ENCODE results near the gene CHIA. TPM values are rescaled to one million over a fixed set of nuclear protein-coding genes. Genes with fewer than 3 reads are reported as not detected.

Gene CHIA
- total RNA-seq, 1 experiment from 2014 or later: not detected

GRCh38 chr1:111275780-111276433, 14.7 kb upstream of the CHIA start:
- Mint-ChIP-seq H3K4me1 (ENCODE audit: low read depth, unreplicated experiment) (no peaks in the 10 kb centered on the region), H3K4me3 (ENCODE audit: low read depth, unreplicated experiment) (no peak overlapping the region), H3K9me3 (ENCODE audit: low read depth, unreplicated experiment) (no peaks in the 10 kb centered on the region), H3K36me3 (ENCODE audit: insufficient read depth, unreplicated experiment) (no peaks in the 10 kb centered on the region), H3K27me3 (ENCODE audit: unreplicated experiment) (peaks cover 13% of the 10 kb centered on the region), H3K27ac (ENCODE audit: unreplicated experiment) (no peak overlapping the region)
- CTCF ChIA-PET: no interaction called here
- BruUV-seq (replicated peaks): no TSS peak
- no peak for DNase-seq
- TF ChIP-seq, protein P1, sequence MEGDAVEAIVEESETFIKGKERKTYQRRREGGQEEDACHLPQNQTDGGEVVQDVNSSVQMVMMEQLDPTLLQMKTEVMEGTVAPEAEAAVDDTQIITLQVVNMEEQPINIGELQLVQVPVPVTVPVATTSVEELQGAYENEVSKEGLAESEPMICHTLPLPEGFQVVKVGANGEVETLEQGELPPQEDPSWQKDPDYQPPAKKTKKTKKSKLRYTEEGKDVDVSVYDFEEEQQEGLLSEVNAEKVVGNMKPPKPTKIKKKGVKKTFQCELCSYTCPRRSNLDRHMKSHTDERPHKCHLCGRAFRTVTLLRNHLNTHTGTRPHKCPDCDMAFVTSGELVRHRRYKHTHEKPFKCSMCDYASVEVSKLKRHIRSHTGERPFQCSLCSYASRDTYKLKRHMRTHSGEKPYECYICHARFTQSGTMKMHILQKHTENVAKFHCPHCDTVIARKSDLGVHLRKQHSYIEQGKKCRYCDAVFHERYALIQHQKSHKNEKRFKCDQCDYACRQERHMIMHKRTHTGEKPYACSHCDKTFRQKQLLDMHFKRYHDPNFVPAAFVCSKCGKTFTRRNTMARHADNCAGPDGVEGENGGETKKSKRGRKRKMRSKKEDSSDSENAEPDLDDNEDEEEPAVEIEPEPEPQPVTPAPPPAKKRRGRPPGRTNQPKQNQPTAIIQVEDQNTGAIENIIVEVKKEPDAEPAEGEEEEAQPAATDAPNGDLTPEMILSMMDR (IDR thresholded peaks at IDR 0.05; ENCODE audit: unreplicated experiment): no peak
- intact Hi-C loops (cut with micrococcal nuclease; ENCODE audit: unreplicated experiment): no loop called here

- BruUV-seq (replicated peaks): no TSS peak
Measured at GRCh38 chr1:111279144-111279543, 11.5 kb upstream of the CHIA start.

DNA sequence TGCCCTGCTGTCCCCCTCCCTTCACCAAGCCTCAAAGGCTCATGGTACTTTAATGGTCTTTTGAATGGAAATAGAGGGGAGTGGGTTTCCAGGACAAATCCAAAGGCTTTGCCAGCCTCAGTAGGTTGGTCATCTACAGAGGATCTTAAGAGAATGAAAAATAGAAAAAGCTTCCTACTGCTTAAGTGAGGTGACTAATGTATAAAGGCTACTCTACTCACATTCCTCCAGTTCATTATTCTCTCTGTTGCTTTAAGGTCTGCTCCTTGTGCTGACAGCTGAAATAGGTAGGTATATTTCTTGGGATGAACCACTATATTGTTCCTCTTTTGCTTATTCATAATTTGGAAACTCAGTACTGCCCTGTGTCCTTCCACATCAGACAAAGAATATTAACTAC, 10.4 kb upstream of the CHIA start:
- peaks cover 13% of the 10 kb centered on the region for H3K27me3 Mint-ChIP-seq (ENCODE audit: unreplicated experiment)
- H3K27ac Mint-ChIP-seq (ENCODE audit: unreplicated experiment): no peak overlapping the region
- intact Hi-C loops (cut with micrococcal nuclease; ENCODE audit: unreplicated experiment): no loop called here
- DNase-seq: no peak
- BruUV-seq (replicated peaks): no TSS peak
- no peaks in the 10 kb centered on the region for H3K36me3 Mint-ChIP-seq (ENCODE audit: insufficient read depth, unreplicated experiment)
- H3K9me3 Mint-ChIP-seq (ENCODE audit: low read depth, unreplicated experiment): no peaks in the 10 kb centered on the region
- H3K4me1 Mint-ChIP-seq (ENCODE audit: low read depth, unreplicated experiment): no peaks in the 10 kb centered on the region
- CTCF ChIA-PET: no interaction called here
- TF ChIP-seq, protein P1 (IDR thresholded peaks at IDR 0.05; ENCODE audit: unreplicated experiment): no peak
- no peak overlapping the region for H3K4me3 Mint-ChIP-seq (ENCODE audit: low read depth, unreplicated experiment)

More at GRCh38 chr1:111279144-111279543, 11.5 kb upstream of the CHIA start:
- peaks cover 13% of the 10 kb centered on the region for H3K27me3 Mint-ChIP-seq (ENCODE audit: unreplicated experiment)
- DNase-seq: no peak
- no peaks in the 10 kb centered on the region for H3K4me1 Mint-ChIP-seq (ENCODE audit: low read depth, unreplicated experiment)
- TF ChIP-seq, protein P1 (IDR thresholded peaks at IDR 0.05; ENCODE audit: unreplicated experiment): no peak
- H3K36me3 Mint-ChIP-seq (ENCODE audit: insufficient read depth, unreplicated experiment): no peaks in the 10 kb centered on the region
- no peak overlapping the region for H3K4me3 Mint-ChIP-seq (ENCODE audit: low read depth, unreplicated experiment)
- intact Hi-C loops (cut with micrococcal nuclease; ENCODE audit: unreplicated experiment): no loop called here
- CTCF ChIA-PET: no interaction called here
- no peak overlapping the region for H3K27ac Mint-ChIP-seq (ENCODE audit: unreplicated experiment)
- H3K9me3 Mint-ChIP-seq (ENCODE audit: low read depth, unreplicated experiment): no peaks in the 10 kb centered on the region

- no peaks in the 10 kb centered on the region for H3K36me3 Mint-ChIP-seq (ENCODE audit: insufficient read depth, unreplicated experiment)
- DNase-seq: no peak
Measured at GRCh38 chr1:111281411-111281810, 9.2 kb upstream of the CHIA start.

More at GRCh38 chr1:111281411-111281810, 9.2 kb upstream of the CHIA start:
- H3K4me1 Mint-ChIP-seq (ENCODE audit: low read depth, unreplicated experiment): no peaks in the 10 kb centered on the region
- CTCF ChIA-PET: no interaction called here
- peaks cover 13% of the 10 kb centered on the region for H3K27me3 Mint-ChIP-seq (ENCODE audit: unreplicated experiment)
- TF ChIP-seq, protein P1 (IDR thresholded peaks at IDR 0.05; ENCODE audit: unreplicated experiment): no peak
- no peak overlapping the region for H3K4me3 Mint-ChIP-seq (ENCODE audit: low read depth, unreplicated experiment)
- intact Hi-C loops (cut with micrococcal nuclease; ENCODE audit: unreplicated experiment): no loop called here
- no peak overlapping the region for H3K27ac Mint-ChIP-seq (ENCODE audit: unreplicated experiment)
- H3K9me3 Mint-ChIP-seq (ENCODE audit: low read depth, unreplicated experiment): no peaks in the 10 kb centered on the region
- no TSS peak for BruUV-seq (replicated peaks)
